Cardiac muscle cell (in vitro differentiated cells and primary cell): Measurements from ENCODE around the gene CRIP2. TPM values are rescaled to one million over a fixed set of nuclear protein-coding genes. Genes with fewer than 3 reads are reported as not detected.
A peak's percentile ranks its signal among the peaks of the same experiment; 100 is the strongest.

Source experiments
- DNase-seq, 2 donors: peaks; one replicate each; pipeline versions ENCODE4 v3.0.0 to v3.0.0-alpha.2; 2010 to 2017; ENCODE audit warnings: low read depth in 1 of 2, low spot score in 1 of 2
- H3K27ac ChIP-seq: fragments of 200-600 bp; sonication (generic); 2 replicates; pipeline ENCODE4 v1.5.1; 2016
- H3K27me3 ChIP-seq: fragments of 200-600 bp; sonication (generic); 2 replicates; pipeline ENCODE4 v1.6.0; 2016; ENCODE audit warnings: control low read depth
- H3K36me3 ChIP-seq: fragments of 200-600 bp; sonication (generic); 2 replicates; pipeline ENCODE4 v1.5.1; 2016; ENCODE audit warnings: control low read depth
- H3K4me1 ChIP-seq: fragments of 200-600 bp; sonication (generic); 2 replicates; pipeline ENCODE4 v1.8.1; 2017; ENCODE audit warnings: low read depth, mild to moderate bottlenecking, mixed run types
- H3K4me3 ChIP-seq: fragments of 200-600 bp; sonication (generic); 2 replicates; pipeline ENCODE4 v1.5.1; 2016; ENCODE audit warnings: mild to moderate bottlenecking
- H3K9me3 ChIP-seq: fragments of 200-600 bp; sonication (generic); 2 replicates; pipeline ENCODE4 v1.5.1; 2017; ENCODE audit warnings: low read depth, mild to moderate bottlenecking, control low read depth
- polyA plus RNA-seq: library from polyadenylated mRNA; unstranded; fragments of >200 nt; fragmentation: Nextera tagmentation; extraction: Ambion mirVana; gene quantifications from 2 replicates; pipeline ENCODE4 v1.2.1, GENCODE V29; 2016
- total RNA-seq: library from RNA; depleted of rRNA; stranded (reverse); fragments of >200 nt; gene quantifications from 2 replicates; pipeline ENCODE4 v1.2.3, GENCODE V29; 2016
- TF ChIP-seq, protein P1 (sequence below): IDR thresholded peaks from 2 replicates; pipeline ENCODE4 v1.5.1; 2012; ENCODE audit warnings: low read depth, mild to moderate bottlenecking, low read length

The CRIP2 gene
- total and polyA plus RNA-seq, 2 experiments from 2014 or later: 804 to 1,845 TPM

DNA sequence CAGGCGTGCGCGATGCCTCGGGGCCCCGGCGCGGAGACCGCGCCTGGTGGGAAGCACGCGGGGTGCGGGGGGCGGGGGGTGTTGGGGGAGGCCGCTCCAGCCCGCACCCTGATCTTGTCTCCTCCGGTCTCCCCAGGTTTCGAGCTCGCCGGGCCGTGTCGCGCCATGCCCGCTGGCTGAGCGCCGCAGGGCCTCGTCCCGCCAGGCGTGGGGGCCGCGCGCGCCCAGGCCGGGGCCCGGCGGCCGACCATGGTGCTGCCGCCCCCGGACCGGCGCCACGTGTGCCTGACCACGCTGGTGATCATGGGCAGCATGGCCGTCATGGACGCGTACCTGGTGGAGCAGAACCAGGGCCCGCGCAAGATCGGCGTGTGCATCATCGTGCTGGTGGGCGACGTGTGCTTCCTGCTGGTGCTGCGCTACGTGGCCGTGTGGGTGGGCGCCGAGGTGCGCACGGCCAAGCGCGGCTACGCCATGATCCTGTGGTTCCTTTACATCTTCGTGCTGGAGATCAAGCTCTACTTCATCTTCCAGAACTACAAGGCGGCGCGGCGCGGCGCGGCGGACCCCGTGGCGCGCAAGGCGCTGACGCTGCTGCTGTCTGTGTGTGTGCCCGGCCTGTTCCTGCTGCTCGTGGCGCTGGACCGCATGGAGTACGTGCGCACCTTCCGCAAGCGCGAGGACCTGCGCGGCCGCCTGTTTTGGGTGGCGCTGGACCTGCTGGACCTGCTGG is 54.1 kb downstream of the CRIP2 start:
- Histone ChIP-seq H3K27ac (no peak overlapping the region), H3K4me1 (no peaks in the 10 kb centered on the region), H3K27me3 (no peaks in the 10 kb centered on the region), H3K9me3 (no peaks in the 10 kb centered on the region), H3K4me3 (no peak overlapping the region), H3K36me3 (no peaks in the 10 kb centered on the region)
- TF ChIP-seq, protein P1, sequence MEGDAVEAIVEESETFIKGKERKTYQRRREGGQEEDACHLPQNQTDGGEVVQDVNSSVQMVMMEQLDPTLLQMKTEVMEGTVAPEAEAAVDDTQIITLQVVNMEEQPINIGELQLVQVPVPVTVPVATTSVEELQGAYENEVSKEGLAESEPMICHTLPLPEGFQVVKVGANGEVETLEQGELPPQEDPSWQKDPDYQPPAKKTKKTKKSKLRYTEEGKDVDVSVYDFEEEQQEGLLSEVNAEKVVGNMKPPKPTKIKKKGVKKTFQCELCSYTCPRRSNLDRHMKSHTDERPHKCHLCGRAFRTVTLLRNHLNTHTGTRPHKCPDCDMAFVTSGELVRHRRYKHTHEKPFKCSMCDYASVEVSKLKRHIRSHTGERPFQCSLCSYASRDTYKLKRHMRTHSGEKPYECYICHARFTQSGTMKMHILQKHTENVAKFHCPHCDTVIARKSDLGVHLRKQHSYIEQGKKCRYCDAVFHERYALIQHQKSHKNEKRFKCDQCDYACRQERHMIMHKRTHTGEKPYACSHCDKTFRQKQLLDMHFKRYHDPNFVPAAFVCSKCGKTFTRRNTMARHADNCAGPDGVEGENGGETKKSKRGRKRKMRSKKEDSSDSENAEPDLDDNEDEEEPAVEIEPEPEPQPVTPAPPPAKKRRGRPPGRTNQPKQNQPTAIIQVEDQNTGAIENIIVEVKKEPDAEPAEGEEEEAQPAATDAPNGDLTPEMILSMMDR: no peak
- DNase-seq: peak in 1 of 2 donors; percentile 15

DNA sequence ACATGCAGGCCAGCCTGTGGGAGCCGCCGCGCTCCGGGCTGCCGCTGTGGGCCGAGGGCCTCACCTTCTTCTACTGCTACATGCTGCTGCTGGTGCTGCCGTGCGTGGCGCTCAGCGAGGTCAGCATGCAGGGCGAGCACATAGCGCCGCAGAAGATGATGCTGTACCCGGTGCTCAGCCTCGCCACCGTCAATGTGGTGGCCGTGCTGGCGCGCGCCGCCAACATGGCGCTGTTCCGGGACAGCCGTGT is 54.6 kb downstream of the CRIP2 start:
- no peaks in the 10 kb centered on the region for H3K27me3 ChIP-seq
- no peaks in the 10 kb centered on the region for H3K9me3 ChIP-seq
- H3K4me3 ChIP-seq: no peak overlapping the region
- H3K27ac ChIP-seq: no peak overlapping the region
- DNase-seq: no peak
- no peaks in the 10 kb centered on the region for H3K36me3 ChIP-seq
- no peaks in the 10 kb centered on the region for H3K4me1 ChIP-seq
- TF ChIP-seq, protein P1: no peak

Other genes starting within 250 kb of the CRIP2 start
- gene BTBD6, start 226.3 kb upstream of the CRIP2 start, total RNA-seq: 19.2 and 20.9 TPM in 2 replicates
- 14.4 and 20.3 TPM in 2 replicates for gene BTBD6, start 226.3 kb upstream of the CRIP2 start, polyA plus RNA-seq
- gene BRF1, start 173.8 kb upstream of the CRIP2 start, total RNA-seq: 43.9 and 82.2 TPM in 2 replicates
- 22.2 and 26.6 TPM in 2 replicates for gene BRF1, start 173.8 kb upstream of the CRIP2 start, polyA plus RNA-seq
- 96.3 and 144 TPM in 2 replicates for gene PACS2, start 160.1 kb upstream of the CRIP2 start, total RNA-seq
- gene PACS2, start 160.1 kb upstream of the CRIP2 start, polyA plus RNA-seq: 66.1 and 79.1 TPM in 2 replicates
- 2.5 and 3.7 TPM in 2 replicates for gene TEX22, start 76.3 kb upstream of the CRIP2 start, total RNA-seq
- 3.0 and 4.1 TPM in 2 replicates for gene TEX22, start 76.3 kb upstream of the CRIP2 start, polyA plus RNA-seq
- 136 and 208 TPM in 2 replicates for gene MTA1, start 55.0 kb upstream of the CRIP2 start, total RNA-seq
- 110 and 149 TPM in 2 replicates for gene MTA1, start 55.0 kb upstream of the CRIP2 start, polyA plus RNA-seq
- gene CRIP1, start 12.1 kb downstream of the CRIP2 start, total RNA-seq: 46.9 and 51.1 TPM in 2 replicates
- gene CRIP1, start 12.1 kb downstream of the CRIP2 start, polyA plus RNA-seq: 196 and 203 TPM in 2 replicates
- gene TEDC1, start 16.4 kb downstream of the CRIP2 start, total RNA-seq: 32.0 and 33.0 TPM in 2 replicates
- gene TEDC1, start 16.4 kb downstream of the CRIP2 start, polyA plus RNA-seq: 27.4 and 27.6 TPM in 2 replicates
- gene TMEM121, start 51.8 kb downstream of the CRIP2 start, total RNA-seq: 6.8 and 8.8 TPM in 2 replicates
- 4.4 and 6.4 TPM in 2 replicates for gene TMEM121, start 51.8 kb downstream of the CRIP2 start, polyA plus RNA-seq